IMR-90 (cell line): Measurements from ENCODE around the gene C1QTNF8.

Experiments
- MAFK ChIP-seq: IDR thresholded peaks from 2 replicates; pipeline ENCODE4 v1.6.1; 2012; ENCODE audit warnings: low read depth, low read length, improper control_type of control experiment
- MAZ ChIP-seq: IDR thresholded peaks from 2 replicates; pipeline ENCODE4 v1.6.1; 2012; ENCODE audit warnings: low read depth, mild to moderate bottlenecking, low read length, improper control_type of control experiment, moderate library complexity, borderline replicate concordance
- POLR2A ChIP-seq: IDR thresholded peaks from 2 replicates; pipeline ENCODE4 v1.6.1; 2012; ENCODE audit warnings: mild to moderate bottlenecking, low read depth, low read length
- TF ChIP-seq, protein P1 (sequence below): conservative IDR thresholded peaks from 2 replicates; pipeline ENCODE4 v1.5.1; 2012; ENCODE audit warnings: mild to moderate bottlenecking, low read depth, low read length, improper control_type of control experiment
- TF ChIP-seq, protein P2 (sequence below): fragments of 150-350 bp; IDR thresholded peaks from 2 replicates; pipeline ENCODE4 v1.6.1; 2017; ENCODE audit warnings: mild to moderate bottlenecking, antibody characterized with exemption, low read length, low read depth

DNA sequence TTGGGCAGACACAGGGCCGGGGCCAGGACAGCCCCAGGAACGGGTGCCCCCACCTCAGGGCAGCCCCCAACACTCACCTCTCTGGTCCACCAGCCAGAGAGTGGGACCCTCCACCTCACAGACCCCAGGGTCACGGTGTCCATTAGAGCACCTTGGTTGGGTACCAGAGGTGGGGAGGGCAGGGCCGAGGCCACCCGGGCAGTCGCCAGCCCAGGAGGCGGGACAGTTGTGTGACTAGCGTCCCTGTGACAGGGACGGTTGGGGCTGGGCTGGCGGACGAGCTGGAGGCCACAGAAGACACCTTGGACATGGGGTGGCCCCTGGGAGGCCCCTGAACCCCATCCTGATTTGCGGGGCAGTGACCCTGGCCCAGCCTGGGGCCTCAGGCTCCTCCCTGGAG lies 11.7 kb upstream of the C1QTNF8 start:
- TF ChIP-seq, protein P1, sequence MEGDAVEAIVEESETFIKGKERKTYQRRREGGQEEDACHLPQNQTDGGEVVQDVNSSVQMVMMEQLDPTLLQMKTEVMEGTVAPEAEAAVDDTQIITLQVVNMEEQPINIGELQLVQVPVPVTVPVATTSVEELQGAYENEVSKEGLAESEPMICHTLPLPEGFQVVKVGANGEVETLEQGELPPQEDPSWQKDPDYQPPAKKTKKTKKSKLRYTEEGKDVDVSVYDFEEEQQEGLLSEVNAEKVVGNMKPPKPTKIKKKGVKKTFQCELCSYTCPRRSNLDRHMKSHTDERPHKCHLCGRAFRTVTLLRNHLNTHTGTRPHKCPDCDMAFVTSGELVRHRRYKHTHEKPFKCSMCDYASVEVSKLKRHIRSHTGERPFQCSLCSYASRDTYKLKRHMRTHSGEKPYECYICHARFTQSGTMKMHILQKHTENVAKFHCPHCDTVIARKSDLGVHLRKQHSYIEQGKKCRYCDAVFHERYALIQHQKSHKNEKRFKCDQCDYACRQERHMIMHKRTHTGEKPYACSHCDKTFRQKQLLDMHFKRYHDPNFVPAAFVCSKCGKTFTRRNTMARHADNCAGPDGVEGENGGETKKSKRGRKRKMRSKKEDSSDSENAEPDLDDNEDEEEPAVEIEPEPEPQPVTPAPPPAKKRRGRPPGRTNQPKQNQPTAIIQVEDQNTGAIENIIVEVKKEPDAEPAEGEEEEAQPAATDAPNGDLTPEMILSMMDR, result no peak
- no peak for TF ChIP-seq POLR2A
- no peak for TF ChIP-seq MAFK
- no peak for TF ChIP-seq MAZ
- TF ChIP-seq, protein P2, sequence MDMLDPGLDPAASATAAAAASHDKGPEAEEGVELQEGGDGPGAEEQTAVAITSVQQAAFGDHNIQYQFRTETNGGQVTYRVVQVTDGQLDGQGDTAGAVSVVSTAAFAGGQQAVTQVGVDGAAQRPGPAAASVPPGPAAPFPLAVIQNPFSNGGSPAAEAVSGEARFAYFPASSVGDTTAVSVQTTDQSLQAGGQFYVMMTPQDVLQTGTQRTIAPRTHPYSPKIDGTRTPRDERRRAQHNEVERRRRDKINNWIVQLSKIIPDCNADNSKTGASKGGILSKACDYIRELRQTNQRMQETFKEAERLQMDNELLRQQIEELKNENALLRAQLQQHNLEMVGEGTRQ, result no peak
